ENCODE data around the gene SEMA3F.

Gene SEMA3F

DNA sequence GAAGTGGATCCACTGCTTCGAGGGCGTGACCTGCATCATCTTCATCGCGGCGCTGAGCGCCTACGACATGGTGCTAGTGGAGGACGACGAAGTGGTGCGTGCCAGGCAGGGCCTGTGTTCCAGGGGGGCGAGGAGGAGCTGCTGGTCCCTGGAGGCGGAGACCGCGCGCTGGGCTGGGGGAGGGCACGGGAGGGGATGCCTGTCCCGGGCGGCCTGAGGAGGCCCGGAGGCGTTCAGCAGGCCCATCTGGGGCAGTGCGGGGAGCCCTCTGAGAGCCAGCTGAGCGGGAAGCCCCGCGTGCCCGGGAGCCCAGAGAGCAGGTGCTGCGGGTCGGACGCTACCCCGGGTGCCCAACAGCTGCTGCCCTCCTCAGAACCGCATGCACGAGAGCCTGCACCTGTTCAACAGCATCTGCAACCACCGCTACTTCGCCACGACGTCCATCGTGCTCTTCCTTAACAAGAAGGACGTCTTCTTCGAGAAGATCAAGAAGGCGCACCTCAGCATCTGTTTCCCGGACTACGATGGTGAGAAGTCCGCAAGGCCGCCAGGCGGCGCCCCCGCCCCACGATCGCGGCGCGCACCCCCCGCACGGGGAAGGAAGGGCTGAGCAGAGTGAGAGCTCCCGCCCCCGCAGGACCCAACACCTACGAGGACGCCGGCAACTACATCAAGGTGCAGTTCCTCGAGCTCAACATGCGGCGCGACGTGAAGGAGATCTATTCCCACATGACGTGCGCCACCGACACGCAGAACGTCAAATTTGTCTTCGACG, 39.2 kb downstream of the SEMA3F start:
- peak; percentile 58 to 62 for DNase-seq (ENCODE audit: low read depth in 1 of 2, low spot score in 1 of 2)
- peaks cover 26% of the 10 kb centered on the region for H3K27me3 ChIP-seq (ENCODE audit: insufficient read depth, poor library complexity, severe bottlenecking)
- H3K4me3 ChIP-seq (replicated peaks; ENCODE audit: insufficient read depth, low read length), result no peak overlapping the region
- no peak for TF ChIP-seq GABPA (IDR thresholded peaks at IDR 0.05; ENCODE audit: low read depth)
- TF ChIP-seq, protein P1, sequence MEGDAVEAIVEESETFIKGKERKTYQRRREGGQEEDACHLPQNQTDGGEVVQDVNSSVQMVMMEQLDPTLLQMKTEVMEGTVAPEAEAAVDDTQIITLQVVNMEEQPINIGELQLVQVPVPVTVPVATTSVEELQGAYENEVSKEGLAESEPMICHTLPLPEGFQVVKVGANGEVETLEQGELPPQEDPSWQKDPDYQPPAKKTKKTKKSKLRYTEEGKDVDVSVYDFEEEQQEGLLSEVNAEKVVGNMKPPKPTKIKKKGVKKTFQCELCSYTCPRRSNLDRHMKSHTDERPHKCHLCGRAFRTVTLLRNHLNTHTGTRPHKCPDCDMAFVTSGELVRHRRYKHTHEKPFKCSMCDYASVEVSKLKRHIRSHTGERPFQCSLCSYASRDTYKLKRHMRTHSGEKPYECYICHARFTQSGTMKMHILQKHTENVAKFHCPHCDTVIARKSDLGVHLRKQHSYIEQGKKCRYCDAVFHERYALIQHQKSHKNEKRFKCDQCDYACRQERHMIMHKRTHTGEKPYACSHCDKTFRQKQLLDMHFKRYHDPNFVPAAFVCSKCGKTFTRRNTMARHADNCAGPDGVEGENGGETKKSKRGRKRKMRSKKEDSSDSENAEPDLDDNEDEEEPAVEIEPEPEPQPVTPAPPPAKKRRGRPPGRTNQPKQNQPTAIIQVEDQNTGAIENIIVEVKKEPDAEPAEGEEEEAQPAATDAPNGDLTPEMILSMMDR (IDR thresholded peaks at IDR 0.05; ENCODE audit: insufficient read depth, low read length), result peak; percentile 50
- no peak overlapping the region for H3K27ac ChIP-seq (replicated peaks)

DNA sequence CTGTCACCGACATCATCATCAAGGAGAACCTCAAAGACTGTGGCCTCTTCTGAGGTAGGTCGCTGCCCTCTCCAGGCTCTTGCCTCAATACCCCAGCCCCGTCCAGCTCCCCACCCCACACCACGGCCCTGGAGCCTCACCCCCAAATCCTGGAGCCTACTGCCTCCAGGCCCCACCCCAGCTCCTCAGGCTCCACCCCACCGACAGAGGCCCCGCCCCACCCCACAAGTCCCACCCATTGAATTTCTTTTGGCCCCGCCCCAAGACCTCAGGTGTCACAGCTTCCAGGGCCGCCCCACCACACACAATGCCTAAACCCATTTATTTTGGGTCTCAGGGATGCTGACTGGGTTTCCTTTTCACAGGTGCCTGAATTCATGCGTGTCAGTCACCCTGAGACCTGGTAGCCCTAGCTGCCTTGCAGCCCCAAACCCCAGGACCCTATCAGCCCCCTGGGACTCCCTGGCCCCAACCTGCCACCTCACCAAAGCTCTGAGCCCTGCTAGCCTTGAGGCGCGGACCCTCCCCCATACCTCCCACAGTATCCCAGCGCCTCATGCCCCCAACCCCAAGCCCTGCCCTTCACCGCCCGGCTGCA, 39.9 kb downstream of the SEMA3F start:
- no peak for DNase-seq (ENCODE audit: low read depth in 1 of 2, low spot score in 1 of 2)
- Histone ChIP-seq H3K27ac (replicated peaks) (no peak overlapping the region), H3K27me3 (ENCODE audit: insufficient read depth, poor library complexity, severe bottlenecking) (peaks cover 27% of the 10 kb centered on the region), H3K4me3 (replicated peaks; ENCODE audit: insufficient read depth, low read length) (no peak overlapping the region)
- TF ChIP-seq, protein P1 (IDR thresholded peaks at IDR 0.05; ENCODE audit: insufficient read depth, low read length), result no peak
- TF ChIP-seq GABPA (IDR thresholded peaks at IDR 0.05; ENCODE audit: low read depth) (no peak), POLR2AphosphoS5 (IDR thresholded peaks at IDR 0.05; ENCODE audit: low read depth) (no peak), SPI1 (IDR thresholded peaks at IDR 0.05; ENCODE audit: borderline replicate concordance, low read depth) (no peak), REST (IDR thresholded peaks at IDR 0.05; ENCODE audit: insufficient replicate concordance, low read depth) (no peak)

GRCh38 chr3:50195501-50196252, 40.6 kb downstream of the SEMA3F start:
- Histone ChIP-seq H3K27me3 (ENCODE audit: insufficient read depth, poor library complexity, severe bottlenecking) (peaks cover 29% of the 10 kb centered on the region), H3K27ac (replicated peaks) (no peak overlapping the region), H3K4me3 (replicated peaks; ENCODE audit: insufficient read depth, low read length) (no peak overlapping the region)
- no peak for DNase-seq (ENCODE audit: low read depth in 1 of 2, low spot score in 1 of 2)
- TF ChIP-seq GABPA (IDR thresholded peaks at IDR 0.05; ENCODE audit: low read depth), result no peak
- TF ChIP-seq, protein P1 (IDR thresholded peaks at IDR 0.05; ENCODE audit: insufficient read depth, low read length), result no peak
- TF ChIP-seq REST (IDR thresholded peaks at IDR 0.05; ENCODE audit: insufficient replicate concordance, low read depth), result no peak
- no peak for TF ChIP-seq POLR2AphosphoS5 (IDR thresholded peaks at IDR 0.05; ENCODE audit: low read depth)
- TF ChIP-seq SPI1 (IDR thresholded peaks at IDR 0.05; ENCODE audit: borderline replicate concordance, low read depth), result no peak
